NCI-H748 (cell line): ENCODE measurements around the gene ZNF780A.
"Not testable (repeated sequence)": the region's sequence is repeated elsewhere in the genome, so short reads cannot be mapped to it uniquely, and the experiment has no call there.

Source experiments
- DNase-seq: peaks from one replicate; lab custom pipeline; 2025; ENCODE audit not compliant: unreplicated experiment; lab: John Stamatoyannopoulos, UW

Gene ZNF780A

GRCh38 chr19:40088299-40089047 is 2.3 kb downstream of the ZNF780A start:
- no peak for DNase-seq

GRCh38 chr19:40084948-40085347 is 5.8 kb downstream of the ZNF780A start:
- DNase-seq = no peak

GRCh38 chr19:40081411-40081810 is 9.3 kb downstream of the ZNF780A start:
- no peak for DNase-seq

DNA sequence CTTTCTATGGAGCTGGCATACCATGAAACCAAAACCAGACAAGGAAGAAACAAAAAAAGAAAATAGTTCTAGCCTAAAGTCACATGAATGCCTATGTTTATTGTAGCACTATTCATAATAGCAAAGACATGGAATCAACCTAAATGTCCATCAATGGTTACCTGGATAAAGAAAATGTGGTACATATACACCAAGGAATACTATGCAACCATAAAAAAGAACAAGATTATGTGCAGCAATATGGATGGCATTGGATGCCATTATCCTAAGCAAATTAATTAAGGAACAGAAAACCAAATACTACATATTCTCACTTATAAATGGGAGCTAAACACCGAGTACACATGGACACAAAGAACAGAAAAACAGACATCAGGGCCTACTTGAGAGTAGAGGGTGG is 10.5 kb downstream of the ZNF780A start:
- DNase-seq = no peak

DNA sequence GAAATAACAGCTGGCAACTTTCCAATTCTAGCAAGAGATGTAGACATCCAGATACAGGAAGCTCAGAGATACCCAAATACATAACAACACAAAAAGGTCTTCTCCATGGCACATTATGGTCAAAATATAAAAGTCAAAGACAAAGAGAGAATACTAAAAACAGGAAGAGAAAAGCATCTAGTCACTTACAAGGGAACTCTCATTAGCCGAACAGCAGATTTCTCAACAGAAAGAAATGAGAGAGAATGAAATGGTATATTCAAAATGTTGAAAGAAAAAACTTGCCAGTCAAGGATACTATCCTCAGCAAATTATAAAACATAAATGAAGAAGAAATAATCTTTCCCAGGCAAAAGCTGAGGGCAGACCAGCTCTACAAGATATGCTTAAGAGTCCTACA is 12.4 kb downstream of the ZNF780A start:
- no peak for DNase-seq

GRCh38 chr19:40070058-40070457 is 20.7 kb downstream of the ZNF780A start:
- no peak for DNase-seq

- no peak for DNase-seq
These were observed 31.1 kb downstream of the ZNF780A start for GRCh38 chr19:40059624-40060023.

DNA sequence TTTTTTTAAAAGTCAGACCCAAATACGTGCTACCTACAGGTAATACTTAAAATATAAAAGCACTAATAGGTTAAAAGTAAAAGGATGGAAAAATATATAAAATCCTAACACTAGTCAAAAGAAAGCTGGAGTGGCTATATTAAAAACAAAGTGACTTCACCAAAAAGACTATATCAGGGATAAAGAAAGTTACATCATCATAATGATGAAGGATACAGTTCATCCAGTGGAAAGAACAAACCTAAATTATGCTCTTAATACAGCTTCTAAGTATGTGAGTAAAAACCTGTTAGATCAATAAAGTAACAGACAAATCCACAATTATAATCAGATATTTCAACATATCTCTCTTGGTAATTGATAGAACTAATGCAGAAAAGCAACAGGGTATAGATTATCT is 33.6 kb downstream of the ZNF780A start:
- DNase-seq = no peak

DNA sequence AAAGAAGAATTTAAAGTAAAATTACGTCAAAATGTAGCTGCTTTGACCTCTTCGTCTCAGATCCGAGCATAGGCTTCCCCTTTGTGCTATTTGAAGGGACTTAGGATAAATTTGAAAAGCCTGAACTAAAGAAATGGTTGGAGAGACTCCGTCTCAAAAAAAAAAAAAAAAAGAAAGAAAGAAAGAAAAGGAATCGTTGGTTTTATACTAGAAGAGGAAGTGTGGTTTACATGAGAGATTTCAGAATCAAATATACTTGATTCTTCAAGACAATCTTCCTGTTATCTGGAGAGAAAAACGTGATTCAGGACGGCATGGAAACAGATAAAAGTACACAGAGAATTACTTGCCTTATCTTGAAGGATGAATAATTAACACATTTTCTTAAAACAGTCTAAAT is 34.2 kb downstream of the ZNF780A start:
- DNase-seq = no peak

DNA sequence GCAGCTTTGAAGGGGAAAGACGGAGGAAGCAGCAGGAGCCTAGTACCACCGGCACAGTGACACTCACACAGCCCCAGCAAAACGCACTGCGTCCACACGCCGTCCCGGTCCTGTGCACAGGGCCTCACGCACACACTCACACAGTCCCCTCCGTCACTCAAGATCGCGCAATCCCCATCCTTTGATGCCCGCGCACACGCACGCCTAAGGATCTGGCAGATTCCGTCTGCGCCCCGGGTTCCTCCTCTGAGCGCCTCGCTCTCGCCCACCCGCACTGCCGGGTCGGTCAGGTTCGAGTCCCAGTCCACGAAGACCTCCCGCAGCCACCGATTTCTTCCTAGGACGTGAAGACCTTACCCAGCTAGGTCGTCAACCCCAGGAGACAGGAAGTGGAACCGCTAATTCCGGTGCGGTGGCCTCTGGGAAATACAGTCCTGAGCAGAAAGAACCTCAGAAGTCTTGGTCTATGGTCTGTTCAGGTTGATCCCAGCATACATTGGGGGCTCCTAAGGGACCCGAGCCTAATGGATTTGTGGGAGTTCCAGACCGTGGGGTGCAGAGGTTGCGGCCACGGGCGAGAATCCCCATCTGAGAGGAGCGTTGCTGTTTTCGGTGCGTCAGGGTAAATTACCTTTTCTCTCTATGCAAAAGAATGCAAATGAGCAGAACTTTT is 34.8 kb downstream of the ZNF780A start, which contains the start of gene ZNF780B:
TSS of gene ZNF780B (minus strand) at position 400 of the 673 bp plus-strand sequence. CDS start 5,899 bp downstream, outside the sequence.
- DNase-seq = peak; percentile 84

DNA sequence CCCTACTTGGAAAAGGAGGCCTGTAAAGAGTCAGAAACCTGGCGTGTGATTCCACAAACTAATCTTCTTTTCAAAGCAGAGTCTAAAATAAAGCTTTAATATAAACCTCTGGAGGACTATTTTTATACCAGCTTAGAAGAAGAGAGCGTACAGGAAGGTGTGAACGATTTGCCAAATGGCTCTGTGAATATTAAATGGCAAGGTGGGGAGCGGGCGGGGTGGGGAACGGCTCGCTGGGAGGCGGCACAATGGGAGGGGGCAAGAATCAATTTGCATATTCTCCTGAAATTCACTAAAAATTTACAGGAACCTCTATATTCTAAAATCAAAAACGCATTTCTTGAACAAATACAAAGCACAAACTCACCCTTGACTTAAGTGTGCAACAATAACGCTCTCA is 35.7 kb downstream of the ZNF780A start:
- DNase-seq = no peak

GRCh38 chr19:40054632-40055031 is 36.1 kb downstream of the ZNF780A start:
- DNase-seq = no peak

DNA sequence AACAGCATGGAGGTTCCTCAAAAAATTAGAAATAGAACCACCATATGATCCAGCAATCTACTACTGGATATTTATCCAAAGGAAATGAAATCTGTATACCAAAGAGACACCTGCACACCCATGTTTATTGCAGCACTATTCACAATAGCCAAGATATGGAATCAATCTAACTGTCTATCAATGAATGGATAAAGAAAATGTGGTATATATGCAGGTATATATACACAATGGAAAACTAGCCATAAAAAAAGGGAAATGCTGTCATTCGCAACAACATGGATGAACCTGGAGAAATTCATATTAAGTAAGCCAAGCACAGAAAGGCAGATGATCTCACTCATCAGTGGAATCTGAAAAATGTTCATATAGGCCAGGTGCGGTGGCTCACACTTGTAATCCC is 37.3 kb downstream of the ZNF780A start:
- DNase-seq = no peak

GRCh38 chr19:40041718-40042117 is 49.0 kb downstream of the ZNF780A start:
- not testable (repeated sequence) for DNase-seq

- not testable (repeated sequence) for DNase-seq
These were observed 52.7 kb downstream of the ZNF780A start for GRCh38 chr19:40038047-40038446.

DNA sequence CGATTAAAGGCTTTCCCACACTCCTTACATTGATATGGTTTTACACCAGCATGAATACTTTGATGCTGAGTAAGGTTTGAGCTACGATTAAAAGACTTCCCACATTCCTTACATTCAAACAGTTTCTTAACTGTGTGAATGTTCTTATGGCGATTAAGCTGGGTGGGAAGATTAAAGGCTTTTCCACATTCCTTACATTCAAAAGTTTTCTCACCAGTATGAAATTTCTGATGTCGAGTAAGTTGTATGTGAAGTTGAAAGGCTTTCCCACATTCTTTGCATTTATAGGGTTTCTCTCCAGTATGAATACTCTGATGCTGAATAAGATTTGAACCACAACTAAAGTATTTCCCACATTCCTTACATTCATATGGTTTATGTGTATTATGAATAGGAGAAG is 54.7 kb downstream of the ZNF780A start:
- DNase-seq = no peak

GRCh38 chr19:40033989-40034560 is 56.7 kb downstream of the ZNF780A start:
- DNase-seq = no peak

- no peak for DNase-seq
These were observed 64.2 kb downstream of the ZNF780A start for GRCh38 chr19:40026597-40026970.

DNA sequence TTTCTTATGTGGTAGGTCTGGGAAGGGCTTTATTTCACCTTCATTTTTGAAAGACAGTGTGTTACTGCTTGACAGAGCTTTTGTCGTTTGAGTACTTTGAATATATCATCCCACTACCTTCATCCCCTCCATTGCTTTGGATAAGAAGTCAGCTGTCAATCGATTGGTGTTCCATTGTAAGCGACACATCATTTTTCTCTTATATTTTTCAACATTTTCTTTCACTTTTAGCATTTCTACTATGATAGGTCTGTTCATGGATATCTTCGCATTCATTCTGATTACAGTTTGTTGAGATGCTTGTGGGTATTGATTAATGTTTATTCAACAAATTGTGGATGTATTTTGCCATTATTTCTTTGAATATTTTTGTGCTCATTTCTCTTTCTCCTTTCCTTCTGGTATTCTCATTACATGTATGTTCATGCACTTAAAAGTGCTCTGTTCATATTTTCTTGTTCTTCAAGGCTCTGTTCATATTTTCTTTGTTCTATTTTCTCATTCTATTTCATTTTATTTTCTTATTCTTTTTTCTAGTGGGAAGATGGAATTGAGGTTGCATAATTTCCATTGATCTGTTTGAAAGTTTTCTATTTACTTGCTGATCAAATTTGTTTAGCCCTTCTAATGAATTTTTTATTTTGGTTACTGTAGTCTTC is 64.7 kb downstream of the ZNF780A start:
- no peak for DNase-seq

GRCh38 chr19:40023969-40024368 is 66.8 kb downstream of the ZNF780A start:
- no peak for DNase-seq
